ENCODE measurements around the gene PDX1.

GRCh38 chr13:27924529-27925141, 4.8 kb downstream of the PDX1 start:
- TF ChIP-seq CTCF (IDR thresholded peaks at IDR 0.05; ENCODE audit: low read length) (no peak), EZH2 (IDR thresholded peaks at IDR 0.05; ENCODE audit: borderline replicate concordance, low read length) (no peak)
